GM13976 (cell line): ENCODE results near the gene AKAP13.

Experiments used
- DNase-seq: peaks from one replicate; pipeline ENCODE4 v3.0.0; 2012; ENCODE audit warnings: low spot score
- in situ Hi-C: fragments of 300-500 bp; cut with MboI; formaldehyde crosslinking; loops from one replicate; pipeline ENCODE4 v1.12.0; 2022; ENCODE audit warnings: low sequenced_read_pairs, mixed read lengths, inconsistent platforms; ENCODE audit not compliant: unreplicated experiment
- TF ChIP-seq, protein P1 (sequence below): IDR thresholded peaks from 2 replicates; pipeline ENCODE4 v1.5.1; 2012; ENCODE audit warnings: borderline replicate concordance, mild to moderate bottlenecking; ENCODE audit not compliant: insufficient read depth; ENCODE audit errors: extremely low read depth, missing control alignments, control extremely low read depth

Gene AKAP13, protein sequence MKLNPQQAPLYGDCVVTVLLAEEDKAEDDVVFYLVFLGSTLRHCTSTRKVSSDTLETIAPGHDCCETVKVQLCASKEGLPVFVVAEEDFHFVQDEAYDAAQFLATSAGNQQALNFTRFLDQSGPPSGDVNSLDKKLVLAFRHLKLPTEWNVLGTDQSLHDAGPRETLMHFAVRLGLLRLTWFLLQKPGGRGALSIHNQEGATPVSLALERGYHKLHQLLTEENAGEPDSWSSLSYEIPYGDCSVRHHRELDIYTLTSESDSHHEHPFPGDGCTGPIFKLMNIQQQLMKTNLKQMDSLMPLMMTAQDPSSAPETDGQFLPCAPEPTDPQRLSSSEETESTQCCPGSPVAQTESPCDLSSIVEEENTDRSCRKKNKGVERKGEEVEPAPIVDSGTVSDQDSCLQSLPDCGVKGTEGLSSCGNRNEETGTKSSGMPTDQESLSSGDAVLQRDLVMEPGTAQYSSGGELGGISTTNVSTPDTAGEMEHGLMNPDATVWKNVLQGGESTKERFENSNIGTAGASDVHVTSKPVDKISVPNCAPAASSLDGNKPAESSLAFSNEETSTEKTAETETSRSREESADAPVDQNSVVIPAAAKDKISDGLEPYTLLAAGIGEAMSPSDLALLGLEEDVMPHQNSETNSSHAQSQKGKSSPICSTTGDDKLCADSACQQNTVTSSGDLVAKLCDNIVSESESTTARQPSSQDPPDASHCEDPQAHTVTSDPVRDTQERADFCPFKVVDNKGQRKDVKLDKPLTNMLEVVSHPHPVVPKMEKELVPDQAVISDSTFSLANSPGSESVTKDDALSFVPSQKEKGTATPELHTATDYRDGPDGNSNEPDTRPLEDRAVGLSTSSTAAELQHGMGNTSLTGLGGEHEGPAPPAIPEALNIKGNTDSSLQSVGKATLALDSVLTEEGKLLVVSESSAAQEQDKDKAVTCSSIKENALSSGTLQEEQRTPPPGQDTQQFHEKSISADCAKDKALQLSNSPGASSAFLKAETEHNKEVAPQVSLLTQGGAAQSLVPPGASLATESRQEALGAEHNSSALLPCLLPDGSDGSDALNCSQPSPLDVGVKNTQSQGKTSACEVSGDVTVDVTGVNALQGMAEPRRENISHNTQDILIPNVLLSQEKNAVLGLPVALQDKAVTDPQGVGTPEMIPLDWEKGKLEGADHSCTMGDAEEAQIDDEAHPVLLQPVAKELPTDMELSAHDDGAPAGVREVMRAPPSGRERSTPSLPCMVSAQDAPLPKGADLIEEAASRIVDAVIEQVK (N-terminal part only)

DNA sequence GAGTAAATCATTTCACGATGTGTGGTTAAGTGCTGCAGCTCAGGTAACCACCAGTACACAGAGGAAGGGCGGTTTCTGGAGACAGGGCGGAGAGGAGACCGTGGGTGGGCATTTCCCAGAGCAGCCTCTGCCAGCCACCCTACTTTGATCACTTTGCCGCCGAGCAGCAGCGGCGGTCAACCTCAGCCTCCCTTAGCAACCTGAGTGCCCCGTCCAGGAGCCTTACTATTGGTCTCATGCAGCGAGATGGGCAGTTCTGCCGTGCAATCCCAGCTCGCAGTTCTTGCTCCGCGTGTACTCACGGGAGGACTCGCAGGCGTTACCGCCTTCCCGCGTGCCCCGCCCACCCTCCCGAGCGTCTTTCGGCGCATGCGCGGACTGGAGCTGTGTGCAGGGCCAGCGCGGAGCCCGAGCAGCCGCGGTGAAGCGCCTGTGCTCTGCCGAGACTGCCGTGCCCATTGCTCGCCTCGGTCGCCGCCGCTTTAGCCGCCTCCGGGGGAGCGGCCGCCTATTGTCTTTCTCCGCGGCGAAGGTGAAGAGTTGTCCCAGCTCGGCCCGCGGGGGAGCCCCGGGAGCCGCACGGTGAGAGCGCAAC is at the start of gene AKAP13:
Gene AKAP13 (plus strand): TSS at position 387 of the 595 bp plus-strand sequence. CDS start 105,118 bp downstream, outside the sequence.
- TF ChIP-seq, protein P1, sequence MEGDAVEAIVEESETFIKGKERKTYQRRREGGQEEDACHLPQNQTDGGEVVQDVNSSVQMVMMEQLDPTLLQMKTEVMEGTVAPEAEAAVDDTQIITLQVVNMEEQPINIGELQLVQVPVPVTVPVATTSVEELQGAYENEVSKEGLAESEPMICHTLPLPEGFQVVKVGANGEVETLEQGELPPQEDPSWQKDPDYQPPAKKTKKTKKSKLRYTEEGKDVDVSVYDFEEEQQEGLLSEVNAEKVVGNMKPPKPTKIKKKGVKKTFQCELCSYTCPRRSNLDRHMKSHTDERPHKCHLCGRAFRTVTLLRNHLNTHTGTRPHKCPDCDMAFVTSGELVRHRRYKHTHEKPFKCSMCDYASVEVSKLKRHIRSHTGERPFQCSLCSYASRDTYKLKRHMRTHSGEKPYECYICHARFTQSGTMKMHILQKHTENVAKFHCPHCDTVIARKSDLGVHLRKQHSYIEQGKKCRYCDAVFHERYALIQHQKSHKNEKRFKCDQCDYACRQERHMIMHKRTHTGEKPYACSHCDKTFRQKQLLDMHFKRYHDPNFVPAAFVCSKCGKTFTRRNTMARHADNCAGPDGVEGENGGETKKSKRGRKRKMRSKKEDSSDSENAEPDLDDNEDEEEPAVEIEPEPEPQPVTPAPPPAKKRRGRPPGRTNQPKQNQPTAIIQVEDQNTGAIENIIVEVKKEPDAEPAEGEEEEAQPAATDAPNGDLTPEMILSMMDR, result no peak
- in situ Hi-C loops, result no loop called here
- peak; percentile 94 for DNase-seq

DNA sequence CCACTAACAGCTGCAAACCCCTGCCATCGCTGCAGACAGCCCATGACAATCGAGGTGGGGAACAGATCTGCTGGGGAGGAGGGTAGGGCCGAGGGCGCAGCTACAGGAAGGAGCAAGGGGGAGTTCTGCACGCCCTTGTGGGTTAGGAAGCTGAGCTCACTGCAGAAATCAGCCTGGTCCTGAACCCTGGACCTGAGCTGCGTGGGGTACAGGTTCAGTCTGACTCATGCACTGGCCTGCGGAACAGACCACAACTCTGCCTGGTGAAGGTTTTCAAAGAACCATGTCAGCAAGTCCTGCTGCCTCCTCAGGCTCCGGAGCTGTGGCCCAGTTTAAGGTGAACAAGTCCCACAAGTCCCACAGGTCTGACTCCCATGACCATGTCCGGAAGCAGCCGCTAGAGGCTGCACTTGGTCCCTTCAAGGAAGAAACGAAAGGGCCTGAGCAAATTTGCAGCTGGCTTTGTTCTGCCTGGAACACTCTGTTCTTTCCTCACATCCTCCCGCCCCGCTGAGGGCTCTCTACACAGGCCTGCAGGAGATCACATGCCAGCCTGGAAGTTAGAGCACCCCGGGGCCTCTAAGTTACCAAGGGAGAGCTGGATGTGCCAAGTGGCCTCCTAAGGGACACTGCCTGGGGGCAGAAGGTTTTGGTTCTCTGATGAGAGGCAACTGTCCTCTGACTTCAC is 49.4 kb upstream of the AKAP13 start:
- DNase-seq, result peak; percentile 78
- in situ Hi-C loops, result no loop called here
- TF ChIP-seq, protein P1, result peak; percentile 78

DNA sequence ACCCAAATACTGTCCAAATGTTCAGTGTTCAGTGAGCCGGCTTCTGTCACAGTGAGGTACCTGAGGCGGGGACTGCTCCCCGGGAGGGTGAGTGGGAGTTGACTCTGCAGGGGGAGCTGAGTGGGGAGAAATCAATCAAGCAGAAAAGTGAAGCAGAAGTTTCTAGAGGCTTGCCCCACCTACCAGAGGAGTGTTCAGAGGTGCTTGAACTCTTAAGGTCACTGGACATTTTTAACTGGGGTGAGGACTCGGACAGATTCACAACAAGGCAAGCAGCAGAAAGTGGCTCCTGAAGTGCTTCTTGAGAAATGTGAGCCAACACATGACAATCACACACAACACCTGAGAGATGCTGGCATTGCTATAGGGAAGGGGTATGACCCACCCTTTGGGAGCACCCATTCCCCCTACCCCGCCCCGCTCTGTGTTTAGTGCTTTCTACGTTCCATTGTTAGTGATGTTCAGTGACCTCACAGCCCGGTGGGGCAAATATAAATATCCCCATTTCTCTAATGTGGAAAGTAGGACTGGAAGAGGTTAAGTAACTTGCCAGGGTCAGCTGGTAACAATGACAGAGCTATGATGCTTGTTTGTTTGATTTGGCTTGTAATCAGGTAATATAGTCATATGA is 48.6 kb upstream of the AKAP13 start:
- in situ Hi-C loops, result no loop called here
- DNase-seq, result peak; percentile 44
- TF ChIP-seq, protein P1, result no peak

DNA sequence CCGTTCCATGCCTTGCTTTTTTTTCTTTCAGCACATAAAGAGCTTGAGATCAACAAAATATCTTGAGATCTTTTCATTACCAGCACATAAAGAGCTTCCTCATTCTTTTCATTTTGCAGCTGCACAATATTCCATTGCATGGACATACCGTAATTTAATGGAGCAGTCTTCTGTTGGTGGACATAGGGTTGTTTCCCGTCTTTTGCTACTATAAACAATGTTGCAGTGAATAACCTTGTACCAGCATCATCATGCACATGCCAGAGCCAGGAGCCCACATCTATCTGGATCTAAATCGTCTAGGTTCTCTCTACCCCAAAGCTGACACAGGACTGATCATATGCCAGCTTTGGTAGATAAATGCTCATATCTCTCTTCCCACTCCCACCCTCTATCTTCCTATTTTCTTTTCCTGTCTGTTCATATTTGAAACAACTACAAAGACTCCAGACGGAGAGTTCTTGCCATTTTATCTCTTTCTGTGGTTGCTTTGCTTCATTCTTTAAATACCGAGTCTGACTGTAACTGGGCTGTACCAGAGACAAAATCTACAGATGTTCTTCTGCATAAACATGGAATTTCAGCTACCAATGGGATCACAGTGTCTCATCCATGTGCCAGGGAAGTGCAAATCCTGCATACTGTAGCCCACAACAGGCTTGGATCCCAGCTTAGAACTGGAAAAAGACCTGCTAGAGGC is 47.1 kb upstream of the AKAP13 start:
- in situ Hi-C loops, result no loop called here
- DNase-seq, result no peak
- TF ChIP-seq, protein P1, result no peak

DNA sequence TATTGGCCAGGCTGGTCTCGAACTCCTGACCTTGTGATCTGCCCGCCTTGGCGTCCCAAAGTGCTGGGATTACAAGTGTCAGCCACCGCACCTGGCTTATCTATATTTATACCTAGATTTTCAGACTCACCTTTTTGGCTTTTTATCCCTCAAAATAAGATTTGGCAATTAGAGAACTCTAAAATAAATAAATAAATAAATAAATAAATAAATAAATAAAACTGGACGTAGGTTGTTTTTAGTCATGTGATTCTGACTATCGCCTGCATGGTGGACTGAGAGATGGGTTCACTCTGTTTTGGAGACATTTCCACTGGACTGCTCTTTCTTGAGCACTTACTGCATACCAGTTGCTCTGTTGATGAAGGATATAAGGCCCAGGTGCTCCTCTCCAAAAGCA is 46.2 kb upstream of the AKAP13 start:
- DNase-seq, result no peak
- in situ Hi-C loops, result no loop called here
- TF ChIP-seq, protein P1, result no peak
